ENCODE measurements around the gene PCDHGC5.

PCDHGC5 gene

DNA sequence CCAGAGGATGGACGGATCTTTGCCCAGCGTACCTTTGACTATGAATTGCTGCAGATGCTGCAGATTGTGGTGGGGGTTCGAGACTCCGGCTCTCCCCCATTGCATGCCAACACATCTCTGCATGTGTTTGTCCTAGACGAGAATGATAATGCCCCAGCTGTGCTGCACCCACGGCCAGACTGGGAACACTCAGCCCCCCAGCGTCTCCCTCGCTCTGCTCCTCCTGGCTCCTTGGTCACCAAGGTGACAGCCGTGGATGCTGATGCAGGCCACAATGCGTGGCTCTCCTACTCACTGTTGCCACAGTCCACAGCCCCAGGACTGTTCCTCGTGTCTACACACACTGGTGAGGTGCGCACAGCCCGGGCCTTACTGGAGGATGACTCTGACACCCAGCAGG, 1.9 kb downstream of the PCDHGC5 start:
- DNase-seq (ENCODE audit: low read depth) = no peak

DNA sequence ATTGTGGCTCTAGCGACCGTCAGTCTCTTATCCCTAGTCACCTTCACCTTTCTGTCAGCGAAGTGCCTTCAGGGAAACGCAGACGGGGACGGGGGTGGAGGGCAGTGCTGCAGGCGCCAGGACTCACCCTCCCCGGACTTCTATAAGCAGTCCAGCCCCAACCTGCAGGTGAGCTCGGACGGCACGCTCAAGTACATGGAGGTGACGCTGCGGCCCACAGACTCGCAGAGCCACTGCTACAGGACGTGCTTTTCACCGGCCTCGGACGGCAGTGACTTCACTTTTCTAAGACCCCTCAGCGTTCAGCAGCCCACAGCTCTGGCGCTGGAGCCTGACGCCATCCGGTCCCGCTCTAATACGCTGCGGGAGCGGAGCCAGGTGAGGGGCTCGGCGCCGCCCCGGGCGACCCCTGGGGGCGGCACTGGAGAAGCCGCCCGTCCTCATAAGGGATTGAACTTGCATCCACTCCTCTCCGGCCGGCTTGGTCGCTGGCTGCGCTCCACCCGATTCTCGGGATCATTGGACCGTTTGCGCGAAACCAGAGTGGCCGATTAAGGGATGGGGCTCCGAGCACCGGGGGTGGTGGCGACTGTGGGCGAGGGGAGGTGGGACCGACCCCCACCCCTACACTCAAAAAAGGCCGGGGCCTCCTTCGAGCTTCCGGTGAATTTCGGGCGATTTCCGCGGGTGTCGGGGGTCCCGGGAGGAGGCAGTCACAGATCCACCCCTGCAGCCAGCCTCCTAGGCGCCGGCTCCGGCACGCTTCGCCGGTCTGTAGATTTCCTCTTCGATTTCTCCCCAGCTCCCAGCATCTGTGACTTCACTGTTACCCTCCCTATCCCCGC, 2.7 kb downstream of the PCDHGC5 start:
- no peak for DNase-seq (ENCODE audit: low read depth)

DNA sequence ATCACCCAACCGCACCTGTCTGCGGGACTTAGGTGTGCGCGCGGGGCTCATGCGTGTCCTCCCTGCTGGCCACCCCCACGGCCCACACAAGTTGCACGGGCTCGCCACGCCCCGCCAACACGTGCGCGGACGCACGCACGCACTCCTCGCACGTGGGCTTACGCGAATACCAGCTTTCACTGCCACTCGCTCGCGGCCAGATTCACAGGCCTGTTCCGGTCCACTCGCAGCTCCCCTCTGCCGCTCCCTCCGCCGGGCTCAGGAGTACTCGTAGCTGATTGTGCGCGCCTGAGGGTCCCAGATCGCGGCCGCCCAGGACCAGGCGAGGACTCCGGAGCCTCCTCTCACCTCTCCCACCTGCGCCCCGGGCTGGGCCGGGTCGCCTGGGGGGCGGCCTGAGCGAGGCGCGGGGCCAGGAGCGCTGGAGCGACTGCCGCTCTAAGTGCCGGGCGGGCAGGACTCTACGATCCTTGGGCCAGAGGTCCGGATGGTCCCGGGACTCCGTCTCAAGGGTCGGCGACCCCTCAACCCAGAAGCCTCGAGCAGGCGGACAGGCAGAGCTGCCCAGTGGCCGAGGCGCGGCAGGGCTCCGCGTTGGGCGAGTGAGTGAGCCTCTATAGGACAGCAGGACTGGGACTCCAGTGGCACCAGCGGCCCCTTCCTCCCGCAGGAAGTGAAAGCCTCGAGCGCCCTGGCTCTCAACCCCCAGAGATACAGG, 3.4 kb downstream of the PCDHGC5 start:
- DNase-seq (ENCODE audit: low read depth) = no peak

DNA sequence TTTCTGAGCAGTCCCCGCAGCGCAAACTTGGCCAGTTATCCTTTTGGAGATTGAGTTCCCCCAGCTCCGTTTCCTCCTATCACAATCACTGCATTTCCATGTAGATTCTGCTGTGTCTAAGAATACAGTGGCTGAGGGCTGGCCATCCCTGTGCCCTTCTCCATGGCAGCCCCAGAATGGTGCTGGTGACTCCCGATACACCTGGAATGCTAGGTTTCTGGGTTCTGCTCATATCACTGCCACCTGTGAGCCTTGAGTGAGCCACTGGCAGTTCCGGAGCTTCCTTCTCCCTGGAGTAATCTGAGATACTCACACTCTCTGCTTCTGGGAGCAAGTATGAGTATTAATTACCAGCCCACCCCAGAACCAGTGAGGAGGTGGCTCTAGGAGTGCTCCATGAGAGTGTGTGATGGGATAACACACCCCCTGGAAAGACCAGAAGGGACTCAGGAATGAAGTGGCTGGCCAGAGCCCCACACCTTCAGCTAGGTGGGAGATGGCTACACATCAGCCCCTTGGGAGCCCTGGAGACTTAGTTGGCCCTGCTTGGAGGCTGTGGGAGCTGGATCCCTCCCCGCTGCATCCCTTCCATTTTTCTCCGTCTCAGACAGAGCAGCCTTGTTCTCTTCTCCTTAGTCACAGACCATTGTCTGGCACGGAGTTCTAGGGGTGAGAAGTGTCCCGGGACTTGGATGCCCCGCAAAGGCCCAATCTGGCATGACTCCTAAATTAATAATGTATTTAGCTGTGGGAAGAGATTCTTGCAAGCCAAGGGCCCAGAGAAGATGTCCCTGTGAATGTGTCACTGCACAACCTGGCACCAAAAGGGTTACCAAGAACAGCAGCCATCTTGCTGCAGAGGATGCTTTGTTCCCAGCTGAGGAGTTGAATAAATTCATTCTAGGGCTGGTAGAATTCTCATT, 4.9 kb downstream of the PCDHGC5 start:
- DNase-seq (ENCODE audit: low read depth) = no peak

DNA sequence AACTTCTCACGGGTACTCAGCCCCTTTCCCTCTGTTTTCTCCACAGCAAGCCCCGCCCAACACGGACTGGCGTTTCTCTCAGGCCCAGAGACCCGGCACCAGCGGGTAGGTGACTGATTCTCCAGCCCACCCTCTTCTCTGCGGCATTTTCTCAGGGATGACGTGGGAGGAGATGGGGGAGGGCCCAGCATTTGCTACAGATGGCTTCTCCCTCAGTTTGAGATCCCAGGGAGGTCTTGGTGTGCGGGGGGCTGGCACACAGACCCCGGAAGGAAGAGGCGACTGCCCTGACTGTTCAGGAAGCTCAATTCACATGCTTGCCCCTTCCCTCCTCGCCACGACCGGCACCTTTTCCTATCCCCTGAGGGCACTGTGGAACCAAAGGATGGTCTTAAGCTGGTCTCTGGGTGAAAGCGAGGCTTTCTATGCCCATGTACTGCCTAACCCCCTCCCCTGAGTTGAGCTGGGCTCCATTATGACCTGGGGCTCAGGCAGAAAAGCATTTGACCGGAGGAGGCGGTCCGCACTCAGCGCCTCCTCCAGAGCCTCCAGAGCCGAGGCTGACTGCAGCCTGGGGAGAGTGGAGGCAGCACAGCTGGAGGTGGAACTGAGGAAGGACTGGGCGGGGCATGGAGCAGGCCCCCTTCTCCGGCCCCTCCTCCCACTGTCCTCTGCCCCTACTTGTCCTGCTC, 6.0 kb downstream of the PCDHGC5 start:
- no peak for DNase-seq (ENCODE audit: low read depth)

DNA sequence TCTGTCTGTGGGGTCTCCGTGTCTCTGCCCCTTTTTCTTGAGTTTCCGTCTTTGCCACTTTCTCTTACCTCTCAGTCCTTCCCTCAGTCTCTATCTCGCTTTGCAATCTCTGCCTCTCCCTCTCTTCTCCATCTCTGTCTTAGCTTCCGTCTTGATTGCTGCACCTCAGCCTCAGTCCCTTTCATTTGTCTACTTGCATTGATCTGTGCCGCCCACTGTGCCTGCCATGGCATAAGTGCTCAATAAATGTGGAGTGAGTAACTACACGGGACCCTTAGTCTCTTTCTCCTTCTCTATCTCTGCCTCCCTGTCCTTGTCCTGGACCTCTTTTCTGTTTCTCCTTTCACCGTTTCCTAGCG, 6.6 kb downstream of the PCDHGC5 start:
- DNase-seq (ENCODE audit: low read depth) = no peak

DNA sequence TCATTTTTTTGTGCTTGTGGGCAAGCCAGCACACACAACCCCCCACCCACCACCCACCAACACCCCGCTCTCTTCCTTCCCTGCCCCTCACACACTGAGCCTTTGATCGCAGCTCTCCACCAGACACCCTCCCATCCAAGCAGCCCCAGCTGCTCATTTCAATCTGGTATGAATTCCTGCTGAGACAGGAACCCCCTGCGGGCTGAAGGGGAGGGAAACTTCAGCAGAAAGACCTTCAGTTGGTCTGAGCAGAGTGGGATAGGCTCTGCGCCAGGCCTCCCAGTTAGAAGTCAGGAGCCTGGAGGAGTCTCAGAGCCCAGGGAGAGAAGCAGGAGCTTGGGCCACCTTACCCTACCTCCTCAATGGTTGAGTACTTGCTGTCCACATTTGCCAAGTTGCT, 7.2 kb downstream of the PCDHGC5 start:
- no peak for DNase-seq (ENCODE audit: low read depth)

DNA sequence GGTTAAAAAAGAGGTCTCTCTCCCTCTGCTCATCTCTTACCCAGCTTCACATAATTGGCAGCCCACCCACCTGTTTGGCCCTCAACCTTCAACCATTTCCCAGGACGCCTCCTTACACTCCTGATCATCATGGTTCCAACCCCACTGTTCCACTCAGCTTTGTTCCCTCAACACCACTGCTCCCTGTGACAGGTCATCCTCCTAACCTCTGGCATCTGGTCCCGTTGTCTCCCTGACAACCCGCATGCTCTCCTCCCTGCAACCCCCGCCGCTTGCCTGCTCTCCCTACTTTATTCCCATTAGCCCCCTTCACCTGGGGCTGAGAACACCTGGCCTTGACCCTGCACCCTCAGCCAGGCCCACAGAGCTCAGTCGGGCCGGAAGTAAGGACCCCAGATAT, 12.9 kb downstream of the PCDHGC5 start:
- DNase-seq (ENCODE audit: low read depth) = no peak

DNA sequence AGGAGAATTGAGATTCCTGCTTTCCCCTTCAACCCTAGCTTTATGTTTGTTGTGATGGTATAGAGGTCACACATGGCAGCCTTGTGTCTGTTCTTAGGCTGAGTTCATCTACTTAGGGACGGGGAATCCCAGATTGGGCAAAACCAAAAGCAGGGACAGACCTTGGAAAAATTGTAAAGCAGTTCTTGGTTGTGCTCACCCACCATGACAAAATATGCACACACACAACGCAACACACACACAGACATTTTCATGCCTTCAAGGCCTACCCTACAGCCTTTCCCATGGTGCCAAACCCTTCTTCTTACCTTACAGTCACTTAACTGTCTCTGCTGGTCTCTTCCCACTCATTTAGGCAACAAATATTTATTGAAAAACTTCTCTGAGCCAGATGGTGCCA, 14.8 kb downstream of the PCDHGC5 start:
- DNase-seq (ENCODE audit: low read depth) = no peak

DNA sequence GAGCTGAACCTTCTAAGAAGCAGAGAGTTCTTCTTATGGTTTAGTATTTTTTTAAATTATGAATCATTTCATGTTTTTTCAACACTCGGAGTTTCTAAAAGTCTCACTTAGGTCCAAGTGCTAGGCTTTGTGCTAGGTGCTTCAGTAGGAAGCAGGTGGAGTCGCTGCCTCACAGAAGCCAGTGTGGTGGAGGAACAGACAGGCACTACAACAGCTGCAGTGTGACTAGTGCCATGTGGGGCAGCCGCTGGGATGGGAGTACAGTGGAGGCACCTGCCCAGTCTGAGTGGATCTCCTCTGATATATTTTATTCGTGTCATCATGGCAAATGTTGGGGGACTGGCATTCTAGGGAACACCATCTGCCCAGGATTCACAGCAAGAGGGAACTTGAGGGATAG, 15.3 kb downstream of the PCDHGC5 start:
- no peak for DNase-seq (ENCODE audit: low read depth)

DNA sequence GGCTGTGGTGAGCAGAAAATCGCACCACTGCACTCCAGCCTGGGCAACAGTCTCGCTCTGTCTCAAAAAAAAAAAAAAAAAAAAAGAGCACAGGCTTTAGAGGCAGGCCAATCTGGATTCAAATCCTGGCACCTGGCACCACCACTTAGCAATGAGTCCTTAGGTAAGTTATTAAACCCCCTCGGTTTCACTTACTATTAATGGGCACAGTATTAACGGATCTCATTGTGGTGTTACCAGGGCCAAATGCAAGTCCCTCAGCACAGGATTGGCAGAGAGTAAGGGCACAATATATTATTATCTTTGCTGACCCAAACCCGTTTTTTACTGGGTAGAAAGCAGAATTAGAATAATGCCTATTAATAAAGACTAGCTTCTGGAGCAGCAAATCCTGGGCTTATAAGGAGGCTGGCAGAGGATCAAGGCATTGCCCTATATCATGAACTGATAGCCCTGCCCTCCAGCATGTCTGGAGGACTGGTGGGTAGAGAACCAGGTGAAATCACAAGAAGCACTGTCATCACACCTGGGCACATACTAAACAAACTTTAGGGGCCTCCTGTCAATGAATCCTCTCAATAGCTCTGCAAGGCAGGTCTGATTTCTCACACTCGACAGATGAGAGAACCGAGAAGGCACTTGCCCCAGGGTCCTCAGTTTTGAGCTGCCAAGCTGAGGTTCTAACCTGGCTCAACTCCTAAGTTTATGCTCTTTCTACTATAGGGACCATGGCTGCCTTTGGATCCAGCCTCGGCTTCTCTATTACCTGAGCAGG, 17.7 kb downstream of the PCDHGC5 start:
- DNase-seq (ENCODE audit: low read depth) = no peak

DNA sequence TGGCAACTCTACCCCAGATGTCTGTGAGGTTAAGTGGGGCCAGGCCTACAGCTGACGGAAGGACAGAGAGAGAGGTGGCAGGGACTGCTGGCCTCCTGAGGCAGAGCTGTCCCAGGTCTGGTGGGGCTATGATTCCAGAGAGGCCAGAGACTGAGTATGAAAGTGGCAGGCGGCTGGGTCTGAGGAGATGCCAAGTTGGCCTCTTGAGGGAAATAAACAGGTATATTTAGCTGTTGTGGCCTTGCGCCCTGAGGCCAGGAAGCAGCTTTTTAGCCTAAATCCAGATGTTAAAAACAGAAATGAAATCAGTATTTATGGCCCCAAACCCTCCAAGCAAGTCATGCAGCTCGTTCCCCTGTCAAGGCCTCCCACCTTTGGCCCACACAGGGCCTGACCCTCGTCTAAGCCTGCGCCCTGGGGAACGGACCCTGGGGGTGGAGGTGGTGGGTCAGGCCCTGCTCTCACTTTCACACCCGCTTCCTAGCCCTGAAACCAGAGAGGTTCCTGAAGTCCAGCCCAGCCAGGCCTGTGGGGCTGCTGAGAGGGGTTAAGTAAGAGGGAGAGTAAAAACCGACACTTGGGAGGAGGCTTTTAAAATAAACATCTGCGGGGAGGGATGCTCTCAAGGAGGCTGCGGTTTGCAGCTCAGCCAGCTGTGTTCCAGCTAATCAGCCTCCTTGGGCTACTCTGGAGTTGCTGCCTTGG, 18.7 kb downstream of the PCDHGC5 start:
- DNase-seq (ENCODE audit: low read depth) = no peak

DNA sequence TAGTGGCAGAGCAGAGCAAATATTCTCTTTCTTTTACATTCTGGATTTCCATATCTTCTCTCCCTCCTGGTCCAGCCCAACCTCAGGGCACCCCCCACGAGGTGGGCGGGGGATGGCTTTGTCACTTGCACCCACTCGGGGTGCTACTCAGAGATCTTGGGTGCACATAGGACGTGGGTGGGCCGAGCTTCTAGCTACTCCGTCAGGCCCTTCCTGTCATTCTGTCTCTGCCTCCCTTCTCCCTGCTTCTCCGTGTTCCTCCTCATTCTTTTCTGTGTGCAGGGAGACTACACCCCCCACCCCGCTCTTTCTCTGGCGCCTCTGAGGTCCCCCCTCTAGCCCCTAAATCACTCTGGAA, 19.5 kb downstream of the PCDHGC5 start:
- DNase-seq (ENCODE audit: low read depth) = no peak

DNA sequence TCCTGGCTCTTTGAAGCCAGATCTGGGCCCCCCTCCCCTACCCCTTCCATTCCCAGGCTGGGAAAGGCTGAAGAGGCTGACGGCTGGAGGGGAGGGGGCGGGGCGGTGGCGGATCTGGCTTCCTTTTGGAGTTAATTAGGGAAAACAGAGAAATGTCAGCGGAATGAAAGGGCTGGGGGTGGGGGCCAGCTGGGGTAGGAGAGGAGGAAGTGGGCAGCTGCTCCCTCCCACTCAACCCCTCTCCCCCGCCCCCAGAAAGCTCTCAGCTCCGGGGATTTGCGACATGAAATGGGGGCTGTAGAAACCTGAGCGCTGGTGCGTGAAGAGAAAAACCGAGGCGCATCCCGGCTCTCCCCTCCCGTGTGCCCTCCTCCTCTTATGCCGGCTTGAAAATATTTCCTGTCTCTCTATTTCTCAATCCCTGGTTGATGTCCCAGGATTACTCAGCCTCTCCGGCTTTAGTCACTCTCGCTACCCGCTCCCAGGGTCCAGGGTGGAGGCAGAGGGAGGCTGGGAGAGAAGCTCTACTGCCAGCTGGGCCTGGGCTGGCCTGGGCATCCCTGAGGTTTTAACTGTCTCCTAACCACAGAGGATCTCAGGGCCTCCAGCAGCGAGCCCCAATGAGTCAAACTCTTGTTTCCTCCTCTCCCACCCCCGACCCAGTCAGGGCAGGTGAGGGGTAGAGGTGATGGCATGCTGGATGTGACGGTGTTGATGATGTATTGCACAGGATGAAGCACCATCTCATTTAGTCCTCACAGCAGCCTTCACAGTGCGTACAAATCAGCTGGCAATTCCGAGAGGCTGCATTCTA, 20.1 kb downstream of the PCDHGC5 start:
- no peak for DNase-seq (ENCODE audit: low read depth)

DNA sequence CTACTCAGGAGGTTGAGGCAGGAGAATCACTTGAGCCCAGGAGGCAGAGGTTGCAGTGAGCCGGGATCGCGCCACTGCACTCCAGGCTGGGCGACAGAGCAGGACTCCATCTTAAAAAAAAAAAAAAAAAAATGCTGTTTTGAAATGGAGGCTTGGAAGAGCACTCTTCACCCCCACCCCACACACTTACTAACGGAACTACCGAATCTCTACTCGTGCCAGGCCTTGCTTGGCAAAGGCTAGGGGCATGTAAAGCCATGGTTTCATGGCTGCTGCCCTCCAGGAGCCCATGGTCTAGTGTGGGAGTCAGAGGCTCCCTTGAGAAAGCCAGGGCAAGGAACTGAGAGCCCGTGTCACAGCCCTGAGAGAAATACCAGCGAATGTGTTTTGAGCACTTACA, 21.3 kb downstream of the PCDHGC5 start:
- DNase-seq (ENCODE audit: low read depth) = no peak

DNA sequence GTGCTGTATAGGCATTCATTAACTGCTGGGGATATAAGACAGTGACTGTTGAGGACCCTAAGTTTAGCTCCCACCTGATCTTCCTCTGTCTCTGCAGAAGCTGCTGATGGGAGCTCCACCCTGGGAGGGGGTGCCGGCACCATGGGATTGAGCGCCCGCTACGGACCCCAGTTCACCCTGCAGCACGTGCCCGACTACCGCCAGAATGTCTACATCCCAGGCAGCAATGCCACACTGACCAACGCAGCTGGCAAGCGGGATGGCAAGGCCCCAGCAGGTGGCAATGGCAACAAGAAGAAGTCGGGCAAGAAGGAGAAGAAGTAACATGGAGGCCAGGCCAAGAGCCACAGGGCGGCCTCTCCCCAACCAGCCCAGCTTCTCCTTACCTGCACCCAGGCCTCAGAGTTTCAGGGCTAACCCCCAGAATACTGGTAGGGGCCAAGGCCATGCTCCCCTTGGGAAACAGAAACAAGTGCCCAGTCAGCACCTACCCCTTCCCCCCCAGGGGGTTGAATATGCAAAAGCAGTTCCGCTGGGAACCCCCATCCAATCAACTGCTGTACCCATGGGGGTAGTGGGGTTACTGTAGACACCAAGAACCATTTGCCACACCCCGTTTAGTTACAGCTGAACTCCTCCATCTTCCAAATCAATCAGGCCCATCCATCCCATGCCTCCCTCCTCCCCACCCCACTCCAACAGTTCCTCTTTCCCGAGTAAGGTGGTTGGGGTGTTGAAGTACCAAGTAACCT, 22.1 kb downstream of the PCDHGC5 start:
- DNase-seq (ENCODE audit: low read depth) = no peak

DNA sequence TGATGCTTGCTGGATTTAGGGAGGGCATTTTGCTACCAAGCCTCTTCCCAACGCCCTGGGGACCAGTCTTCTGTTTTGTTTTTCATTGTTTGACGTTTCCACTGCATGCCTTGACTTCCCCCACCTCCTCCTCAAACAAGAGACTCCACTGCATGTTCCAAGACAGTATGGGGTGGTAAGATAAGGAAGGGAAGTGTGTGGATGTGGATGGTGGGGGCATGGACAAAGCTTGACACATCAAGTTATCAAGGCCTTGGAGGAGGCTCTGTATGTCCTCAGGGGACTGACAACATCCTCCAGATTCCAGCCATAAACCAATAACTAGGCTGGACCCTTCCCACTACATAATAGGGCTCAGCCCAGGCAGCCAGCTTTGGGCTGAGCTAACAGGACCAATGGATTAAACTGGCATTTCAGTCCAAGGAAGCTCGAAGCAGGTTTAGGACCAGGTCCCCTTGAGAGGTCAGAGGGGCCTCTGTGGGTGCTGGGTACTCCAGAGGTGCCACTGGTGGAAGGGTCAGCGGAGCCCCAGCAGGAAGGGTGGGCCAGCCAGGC, 23.0 kb downstream of the PCDHGC5 start:
- DNase-seq (ENCODE audit: low read depth) = no peak

DNA sequence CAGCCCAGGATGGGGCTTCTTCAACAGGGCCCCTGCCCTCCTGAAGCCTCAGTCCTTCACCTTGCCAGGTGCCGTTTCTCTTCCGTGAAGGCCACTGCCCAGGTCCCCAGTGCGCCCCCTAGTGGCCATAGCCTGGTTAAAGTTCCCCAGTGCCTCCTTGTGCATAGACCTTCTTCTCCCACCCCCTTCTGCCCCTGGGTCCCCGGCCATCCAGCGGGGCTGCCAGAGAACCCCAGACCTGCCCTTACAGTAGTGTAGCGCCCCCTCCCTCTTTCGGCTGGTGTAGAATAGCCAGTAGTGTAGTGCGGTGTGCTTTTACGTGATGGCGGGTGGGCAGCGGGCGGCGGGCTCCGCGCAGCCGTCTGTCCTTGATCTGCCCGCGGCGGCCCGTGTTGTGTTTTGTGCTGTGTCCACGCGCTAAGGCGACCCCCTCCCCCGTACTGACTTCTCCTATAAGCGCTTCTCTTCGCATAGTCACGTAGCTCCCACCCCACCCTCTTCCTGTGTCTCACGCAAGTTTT, 23.6 kb downstream of the PCDHGC5 start:
- DNase-seq (ENCODE audit: low read depth) = peak; percentile 76

Measured in activated gamma-delta T cell treated with anti-CD3 and anti-CD28 coated beads, Interleukin-2, amount 50 U/mL, for 16 hours (primary cell).